GM21381 (cell line): Measurements from ENCODE around the gene SMIM32.

ENCODE experiments used
- ATAC-seq: cut with Tn5 transposase; IDR thresholded peaks from one replicate; pipeline ENCODE4 v1.9.1; 2021; ENCODE audit warnings: mild to moderate bottlenecking, moderate library complexity; ENCODE audit not compliant: unreplicated experiment

Gene SMIM32

DNA sequence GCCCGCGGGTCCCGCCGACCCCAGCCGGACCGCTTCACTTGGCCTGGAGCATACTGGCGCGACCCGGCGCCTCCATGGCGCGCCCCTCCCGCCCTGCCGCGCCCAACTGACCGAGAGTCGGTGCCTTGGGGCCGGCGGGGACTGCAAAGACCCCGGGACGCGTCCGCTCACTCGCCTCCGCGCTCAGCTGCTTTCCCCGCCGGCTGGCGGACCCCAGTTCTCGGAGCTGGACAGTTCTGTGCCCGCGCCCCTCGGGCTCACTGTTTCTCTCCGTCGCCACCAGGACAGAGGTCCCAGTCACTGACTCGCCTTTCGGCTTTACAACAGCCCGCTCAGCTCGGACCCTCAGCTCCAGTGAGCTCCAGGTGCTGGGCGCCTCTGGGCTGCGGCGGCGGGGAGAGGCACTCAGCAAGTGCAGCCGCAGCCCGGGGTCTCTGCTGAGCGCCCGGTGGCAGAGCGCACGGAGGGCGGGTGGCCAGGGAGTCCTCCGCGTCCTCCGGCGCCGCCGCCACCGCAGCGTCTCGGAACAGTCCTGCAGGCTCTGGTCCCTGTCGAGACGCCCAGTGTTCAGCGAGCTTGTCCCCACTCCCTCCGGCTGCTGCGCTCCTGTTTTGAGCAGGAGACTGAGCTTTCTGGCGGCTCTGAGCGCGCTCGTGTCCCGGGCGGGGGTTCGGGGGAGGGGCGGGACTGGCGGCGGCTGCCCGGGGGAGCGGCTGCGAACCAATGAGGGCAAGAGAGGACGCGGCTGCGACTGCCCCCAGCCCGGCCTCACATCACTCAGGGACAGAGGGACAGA lies at the start of gene SMIM32:
SMIM32 (minus strand) TSS at position 637 of the 796 bp plus-strand sequence. CDS start 638 bp downstream, outside the sequence.
- ATAC-seq: no peak

GRCh38 chr5:136242611-136243010 lies 49.6 kb upstream of the SMIM32 start:
- ATAC-seq: peak; percentile 59

DNA sequence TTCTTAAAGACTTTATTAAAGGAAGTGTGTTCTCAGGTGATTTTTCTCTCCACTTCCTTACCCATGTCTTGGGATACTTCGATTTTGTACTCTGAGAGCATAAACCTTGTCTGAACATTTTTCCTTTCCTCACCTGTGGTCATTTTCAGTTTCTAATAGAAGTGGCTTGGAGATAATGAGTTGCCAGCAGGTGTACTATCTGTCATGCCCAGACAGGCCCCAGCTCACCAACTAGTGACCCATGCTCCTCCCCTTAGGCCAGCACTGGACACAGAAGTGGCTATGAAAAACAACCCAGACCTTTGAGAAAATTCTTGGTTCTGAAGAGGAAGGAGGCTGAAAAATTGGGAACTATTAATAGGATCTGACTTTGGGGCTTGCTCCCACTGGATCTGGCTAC lies 49.2 kb upstream of the SMIM32 start:
- ATAC-seq: peak; percentile 58

- no peak for ATAC-seq
These were observed 47.9 kb upstream of the SMIM32 start for GRCh38 chr5:136240894-136241293.

- no peak for ATAC-seq
These were observed 43.6 kb upstream of the SMIM32 start for GRCh38 chr5:136236479-136237083.

DNA sequence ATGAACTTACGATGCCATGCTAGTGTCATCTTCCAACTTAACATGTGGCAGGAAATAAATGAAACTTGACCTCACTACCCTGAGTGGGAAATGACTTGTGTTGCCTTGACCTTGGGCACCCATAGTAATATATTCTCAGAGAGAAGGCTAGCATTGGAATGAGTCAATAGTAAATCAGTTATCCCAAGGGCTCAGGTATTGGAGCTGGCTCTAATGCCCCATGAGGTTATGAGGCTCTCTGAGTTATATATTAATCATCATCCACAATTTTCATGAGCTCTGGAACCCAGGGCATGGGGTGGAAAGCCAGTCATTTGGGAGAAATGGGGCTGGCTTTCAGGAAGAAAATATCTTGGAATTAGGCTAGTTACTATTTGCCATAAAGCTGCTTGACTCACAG lies 42.4 kb upstream of the SMIM32 start:
- no peak for ATAC-seq

GRCh38 chr5:136232316-136232715 lies 39.4 kb upstream of the SMIM32 start:
- no peak for ATAC-seq

GRCh38 chr5:136230176-136230575 lies 37.2 kb upstream of the SMIM32 start:
- ATAC-seq: no peak

DNA sequence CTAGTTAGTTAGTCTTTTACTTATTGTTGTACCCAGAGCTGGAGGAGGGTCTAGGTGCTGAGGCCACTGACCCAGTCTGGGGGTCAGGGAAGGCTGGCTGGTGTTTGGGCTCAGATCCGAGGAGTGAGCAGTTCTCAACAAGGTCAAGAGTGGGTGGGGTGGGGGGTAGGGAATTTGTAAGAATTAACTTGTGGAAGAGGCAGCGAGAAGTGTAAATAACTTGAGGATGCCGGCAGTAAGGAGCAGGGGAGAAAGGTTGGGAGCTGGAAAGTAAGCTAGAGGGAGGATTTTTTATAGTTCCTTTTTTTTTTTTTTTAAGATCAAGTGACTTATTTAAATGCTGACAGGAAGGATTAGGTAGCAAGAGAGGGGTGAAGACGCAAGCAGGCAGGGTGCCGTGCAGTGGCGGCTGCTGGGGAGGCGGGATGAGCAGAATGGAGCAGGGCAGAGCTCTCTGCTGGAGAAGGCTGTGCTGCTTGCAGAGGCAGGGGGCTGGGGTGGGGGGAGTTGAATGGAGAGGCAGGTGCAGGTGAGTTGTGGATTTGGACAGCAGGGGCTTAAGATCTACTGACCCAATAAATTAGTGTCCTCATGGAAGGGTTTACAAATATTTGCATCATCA lies 35.3 kb upstream of the SMIM32 start:
- no peak for ATAC-seq

- no peak for ATAC-seq
These were observed 33.4 kb upstream of the SMIM32 start for GRCh38 chr5:136226401-136226800.

GRCh38 chr5:136225796-136226195 lies 32.8 kb upstream of the SMIM32 start:
- no peak for ATAC-seq

- ATAC-seq: no peak
These were observed 29.7 kb upstream of the SMIM32 start for GRCh38 chr5:136222580-136223235.

DNA sequence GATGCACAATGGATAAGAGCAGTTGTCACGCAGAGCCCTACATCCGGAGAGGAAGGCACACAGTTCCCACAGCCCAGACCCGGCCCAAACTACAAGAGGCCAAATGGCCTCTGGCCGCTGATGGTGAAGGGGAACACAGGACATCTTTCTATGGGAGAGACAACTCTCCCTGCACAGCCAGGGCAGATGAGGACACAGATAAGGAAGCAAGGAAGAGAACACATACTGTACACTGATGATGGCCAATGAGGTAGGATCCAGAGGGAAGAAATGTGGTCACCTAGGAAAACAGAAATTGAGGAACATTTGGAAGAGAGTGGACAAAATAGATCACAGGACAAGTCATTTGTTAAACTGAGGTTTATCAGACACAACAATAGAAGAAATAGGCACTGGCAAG lies 28.4 kb upstream of the SMIM32 start:
- ATAC-seq: no peak

DNA sequence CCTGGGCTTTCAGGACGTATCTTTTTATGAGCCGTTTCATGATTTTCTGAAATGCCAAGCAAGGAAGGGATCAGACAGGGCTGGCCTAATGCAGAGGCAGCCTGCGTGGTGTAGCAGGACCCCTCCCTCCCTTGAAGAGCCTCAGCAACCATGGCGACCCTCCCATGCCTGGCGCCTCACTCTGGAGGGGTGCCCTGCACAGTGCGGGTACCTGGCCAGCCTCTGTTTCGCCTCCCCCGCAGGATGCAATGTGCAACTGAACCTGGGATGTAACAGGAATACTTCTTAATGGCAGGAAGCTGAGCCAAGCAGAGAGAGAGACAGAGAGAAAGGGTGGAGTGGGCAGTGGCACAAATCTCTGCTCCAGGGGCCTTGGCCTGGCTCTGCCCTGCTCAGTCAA lies 23.3 kb upstream of the SMIM32 start:
- no peak for ATAC-seq

GRCh38 chr5:136215812-136216211 lies 22.9 kb upstream of the SMIM32 start:
- no peak for ATAC-seq

DNA sequence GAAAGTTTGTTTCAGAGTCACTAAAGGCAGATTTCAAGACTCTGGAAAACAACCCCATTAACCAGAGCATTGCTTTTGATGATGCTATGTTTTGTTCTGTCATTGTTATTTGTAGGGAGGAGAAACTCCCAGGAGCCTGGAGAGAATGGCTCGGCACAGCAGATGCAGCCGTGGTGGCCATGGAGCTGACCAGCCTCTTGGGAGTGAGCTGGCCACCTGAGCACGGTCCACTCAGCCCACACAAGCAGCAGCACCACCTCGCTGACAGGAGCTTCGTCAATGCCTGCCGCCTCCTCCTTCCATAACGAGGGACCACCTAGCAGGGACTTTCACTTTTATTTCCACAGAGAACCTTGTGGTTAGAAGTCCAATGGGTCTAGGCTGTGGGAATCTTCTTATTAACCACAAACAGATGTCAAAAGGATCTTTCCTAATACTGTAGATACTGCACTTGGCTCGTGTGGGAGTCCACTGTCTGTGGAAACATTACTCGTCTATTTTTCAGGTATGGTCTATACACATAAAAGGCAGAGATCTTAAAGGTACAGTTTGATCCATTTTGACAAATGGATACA lies 21.0 kb upstream of the SMIM32 start:
- ATAC-seq: no peak

GRCh38 chr5:136212252-136212721 lies 19.3 kb upstream of the SMIM32 start:
- ATAC-seq: peak; percentile 49

GRCh38 chr5:136211282-136212040 lies 18.5 kb upstream of the SMIM32 start:
- ATAC-seq: no peak

DNA sequence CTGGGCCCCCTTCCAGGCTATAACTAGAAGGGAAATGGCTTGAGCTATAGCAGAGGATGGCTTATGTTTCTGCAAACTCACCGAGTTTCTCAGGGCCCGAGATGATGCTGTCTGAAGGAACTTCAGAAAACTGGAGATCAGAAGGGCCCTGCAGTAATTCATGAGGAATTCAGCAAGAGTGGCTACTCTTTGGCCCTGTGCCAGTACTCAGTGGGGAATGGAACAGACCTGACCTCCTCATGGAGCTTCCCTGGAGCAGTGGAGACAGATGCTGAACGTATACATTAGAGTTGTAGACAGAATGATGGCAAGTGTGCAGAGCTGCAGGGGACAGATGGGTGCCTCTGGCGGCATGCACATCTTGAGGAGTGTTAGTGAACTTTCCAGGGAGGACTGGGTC lies 17.3 kb upstream of the SMIM32 start:
- ATAC-seq: no peak

DNA sequence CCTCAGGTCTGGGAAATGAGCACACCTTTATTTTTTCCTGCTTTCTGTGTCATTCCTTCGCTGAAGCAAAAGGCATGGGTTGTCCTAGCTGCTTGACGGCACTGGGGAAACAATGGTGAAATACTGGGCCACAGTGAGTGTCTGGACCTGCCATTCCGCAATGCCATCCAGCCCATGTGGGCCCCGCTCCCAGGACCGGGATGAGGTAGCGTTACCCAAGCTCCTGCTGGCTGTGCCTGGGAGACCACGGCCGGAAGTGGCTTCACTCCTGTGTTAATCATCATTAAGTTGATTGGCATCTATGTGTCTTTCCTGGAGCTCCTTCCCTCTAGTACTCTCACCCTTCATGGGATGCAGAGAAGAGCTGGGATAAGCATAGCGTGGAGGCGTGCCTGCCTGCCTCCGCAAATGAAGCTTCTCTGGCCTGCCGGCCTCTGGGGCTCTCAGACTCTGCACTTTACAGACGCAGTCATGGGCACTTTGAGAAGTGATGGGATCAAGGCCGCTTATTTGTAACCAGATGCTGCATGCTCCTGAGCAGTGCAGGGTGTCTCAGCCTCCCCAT lies 16.5 kb upstream of the SMIM32 start:
- no peak for ATAC-seq
